HepG2 (cell line): Measurements from ENCODE around the gene TBC1D14. TPM values are rescaled to one million over a fixed set of nuclear protein-coding genes. Genes with fewer than 3 reads are reported as not detected.
A peak's percentile ranks its signal among the peaks of the same experiment; 100 is the strongest.

Experiments
- ARNTL ChIP-seq: sonication (generic); formaldehyde crosslinking; IDR thresholded peaks from 2 replicates; pipeline ENCODE4 v1.4.0; 2020; ENCODE audit warnings: mild to moderate bottlenecking, missing genetic modification reagents
- FOXA1 ChIP-seq, 2 experiments: fragments of 450-650 bp in 1 of 2; sonication (generic) in 1 of 2; formaldehyde crosslinking in 1 of 2; IDR thresholded peaks; 2 replicates each; pipeline versions ENCODE4 v1.4.0 to v1.6.1; 2016 to 2020; ENCODE audit warnings: missing genetic modification reagents in 1 of 2
- MIER3 ChIP-seq: IDR thresholded peaks from 2 replicates; pipeline ENCODE4 v1.6.1; 2016; ENCODE audit warnings: missing compliant biosample characterization, borderline replicate concordance
- NCOA2 ChIP-seq: sonication (generic); formaldehyde crosslinking; IDR thresholded peaks from 2 replicates; pipeline ENCODE4 v1.8.0; 2022; ENCODE audit warnings: inconsistent platforms
- PHF8 ChIP-seq: sonication (generic); formaldehyde crosslinking; IDR thresholded peaks from 2 replicates; pipeline ENCODE4 v1.5.0; 2020; ENCODE audit warnings: missing genetic modification reagents
- PRPF4 ChIP-seq: fragments of 200-400 bp; formaldehyde crosslinking; IDR thresholded peaks from 2 replicates; pipeline ENCODE4 v1.6.1; 2016; ENCODE audit warnings: low read length, low read depth; ENCODE audit not compliant: poor library complexity, severe bottlenecking
- RARG ChIP-seq: sonication (generic); formaldehyde crosslinking; IDR thresholded peaks from 2 replicates; pipeline ENCODE4 v1.4.0; 2020; ENCODE audit warnings: low read depth, mild to moderate bottlenecking, missing genetic modification reagents
- SNRNP70 ChIP-seq: fragments of 200-400 bp; formaldehyde crosslinking; IDR thresholded peaks from 2 replicates; pipeline ENCODE4 v1.6.1; 2017; ENCODE audit warnings: mild to moderate bottlenecking, low read depth, low read length, moderate library complexity
- SP1 ChIP-seq, 2 experiments: fragments of 450-650 bp in 1 of 2; sonication (generic) in 1 of 2; formaldehyde crosslinking in 1 of 2; IDR thresholded peaks; 2 replicates each; pipeline versions ENCODE4 v1.4.0 to v1.6.1; 2016 to 2020; ENCODE audit warnings: missing genetic modification reagents in 1 of 2
- SSRP1 ChIP-seq: IDR thresholded peaks from 2 replicates; pipeline ENCODE4 v1.6.1; 2016; ENCODE audit warnings: control low read depth
- ZFP36L1 ChIP-seq: sonication (generic); formaldehyde crosslinking; IDR thresholded peaks from 2 replicates; pipeline ENCODE4 v1.8.0; 2022; ENCODE audit warnings: mild to moderate bottlenecking, missing genetic modification reagents, moderate library complexity
- ZMYM4 ChIP-seq: sonication (generic); formaldehyde crosslinking; IDR thresholded peaks from 2 replicates; pipeline ENCODE4 v1.8.1; 2023; ENCODE audit warnings: mild to moderate bottlenecking, missing genetic modification reagents
- ZNF264 ChIP-seq: sonication (generic); formaldehyde crosslinking; IDR thresholded peaks from 2 replicates; pipeline ENCODE4 v1.4.0; 2020; ENCODE audit warnings: missing genetic modification reagents
- ZNF282 ChIP-seq: fragments of 450-650 bp; IDR thresholded peaks from 2 replicates; pipeline ENCODE4 v1.6.1; 2018; ENCODE audit not compliant: partially characterized antibody
- ZNF326 ChIP-seq: sonication (generic); formaldehyde crosslinking; IDR thresholded peaks from 2 replicates; pipeline ENCODE4 v1.4.0; 2020; ENCODE audit warnings: missing genetic modification reagents, borderline replicate concordance
- ZNF383 ChIP-seq: sonication (generic); formaldehyde crosslinking; IDR thresholded peaks from 2 replicates; pipeline ENCODE4 v1.4.0; 2020; ENCODE audit warnings: missing genetic modification reagents, mild to moderate bottlenecking, borderline replicate concordance
- ZNF501 ChIP-seq: sonication (generic); formaldehyde crosslinking; IDR thresholded peaks from 2 replicates; pipeline ENCODE4 v1.5.1; 2020; ENCODE audit warnings: mild to moderate bottlenecking, moderate library complexity, missing genetic modification reagents
- ZNF552 ChIP-seq: sonication (generic); formaldehyde crosslinking; IDR thresholded peaks from 2 replicates; pipeline ENCODE4 v1.9.0; 2022; ENCODE audit warnings: missing genetic modification reagents, mild to moderate bottlenecking, borderline replicate concordance
- ZNF850 ChIP-seq: sonication (generic); formaldehyde crosslinking; conservative IDR thresholded peaks from 2 replicates; pipeline ENCODE4 v1.9.0; 2021; ENCODE audit warnings: mild to moderate bottlenecking, missing genetic modification reagents
- ZSCAN22 ChIP-seq: sonication (generic); formaldehyde crosslinking; IDR thresholded peaks from 2 replicates; pipeline ENCODE4 v1.4.0; 2020; ENCODE audit warnings: mild to moderate bottlenecking, missing genetic modification reagents
- polyA plus RNA-seq, 8 experiments: library from polyadenylated mRNA; depleted of rRNA in 3 of 8; stranded (reverse) in 7 of 8; unstranded in 1 of 8; fragments of >200 nt; fragmentation: Illumina TruSeq in 4 of 8; extraction: Trizol in 4 of 8; gene quantifications; 2 replicates each; pipeline versions ENCODE4 v1.2.1 to v1.2.3, GENCODE V29; 2011 to 2016; ENCODE audit warnings: low read depth in 4 of 8, missing spikeins in 1 of 8, mixed read lengths in 1 of 8; ENCODE audit not compliant: insufficient read depth in 1 of 8
- total RNA-seq, 5 experiments: library from RNA; depleted of rRNA; stranded (reverse); fragments of >200 nt; fragmentation: Illumina TruSeq; extraction: Trizol; gene quantifications; 2 replicates each; pipeline ENCODE4 v1.2.3, GENCODE V29; 2016; ENCODE audit warnings: low read depth in 1 of 5
- TF ChIP-seq, protein P1 (sequence below): sonication (generic); formaldehyde crosslinking; IDR thresholded peaks from 2 replicates; pipeline ENCODE4 v1.4.0; 2020; ENCODE audit warnings: mild to moderate bottlenecking, missing genetic modification reagents
- TF ChIP-seq, protein P2 (sequence below): IDR thresholded peaks from 2 replicates; pipeline ENCODE4 v1.6.1; 2012; ENCODE audit warnings: low read depth, low read length, improper control_type of control experiment

TBC1D14 gene
- total and polyA plus RNA-seq, 2 of the 13 experiments (the other 11 are each of a cell fraction or from before 2014, with no cell fraction given) = 29.5 to 46.5 TPM

DNA sequence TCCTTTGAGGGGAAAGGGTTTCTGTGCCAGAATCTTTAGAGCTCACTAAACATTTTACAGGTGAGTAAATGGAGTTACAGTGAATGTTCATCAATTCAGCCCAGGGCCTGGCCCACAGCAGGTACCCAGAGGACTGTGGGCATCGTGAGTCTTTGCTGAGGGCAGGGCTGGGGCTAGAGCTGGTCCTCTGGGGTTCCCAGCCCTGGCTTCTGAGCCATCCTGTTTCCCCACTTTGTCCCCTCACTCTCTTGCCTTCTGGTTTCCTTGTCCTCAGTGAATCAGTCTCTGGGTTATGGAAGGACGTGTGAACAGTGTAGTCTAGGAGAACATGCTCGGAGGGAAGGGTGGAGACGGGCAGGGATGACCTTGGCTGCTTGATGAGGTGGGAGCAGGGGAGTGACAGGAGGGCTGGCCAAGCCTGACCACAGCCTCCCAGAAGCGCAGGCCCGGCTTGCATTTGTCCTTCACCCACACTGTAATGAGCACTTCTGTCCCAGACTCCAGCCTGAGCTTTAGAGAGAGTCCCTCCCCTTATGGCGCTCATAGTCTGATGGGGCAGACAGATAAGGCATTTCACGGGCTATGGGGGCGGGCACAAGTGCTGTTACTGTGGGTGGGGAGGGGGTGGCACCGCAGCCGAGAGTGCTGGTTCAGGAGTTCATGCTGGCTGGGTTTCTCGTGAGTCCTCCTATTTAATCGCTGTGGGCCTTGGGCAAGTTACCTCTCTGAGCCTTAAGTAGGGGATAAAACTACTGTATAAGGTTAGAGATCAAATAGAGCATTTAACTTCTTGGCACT, 17.3 kb downstream of the TBC1D14 start (continued):
- TF ChIP-seq, protein P1, sequence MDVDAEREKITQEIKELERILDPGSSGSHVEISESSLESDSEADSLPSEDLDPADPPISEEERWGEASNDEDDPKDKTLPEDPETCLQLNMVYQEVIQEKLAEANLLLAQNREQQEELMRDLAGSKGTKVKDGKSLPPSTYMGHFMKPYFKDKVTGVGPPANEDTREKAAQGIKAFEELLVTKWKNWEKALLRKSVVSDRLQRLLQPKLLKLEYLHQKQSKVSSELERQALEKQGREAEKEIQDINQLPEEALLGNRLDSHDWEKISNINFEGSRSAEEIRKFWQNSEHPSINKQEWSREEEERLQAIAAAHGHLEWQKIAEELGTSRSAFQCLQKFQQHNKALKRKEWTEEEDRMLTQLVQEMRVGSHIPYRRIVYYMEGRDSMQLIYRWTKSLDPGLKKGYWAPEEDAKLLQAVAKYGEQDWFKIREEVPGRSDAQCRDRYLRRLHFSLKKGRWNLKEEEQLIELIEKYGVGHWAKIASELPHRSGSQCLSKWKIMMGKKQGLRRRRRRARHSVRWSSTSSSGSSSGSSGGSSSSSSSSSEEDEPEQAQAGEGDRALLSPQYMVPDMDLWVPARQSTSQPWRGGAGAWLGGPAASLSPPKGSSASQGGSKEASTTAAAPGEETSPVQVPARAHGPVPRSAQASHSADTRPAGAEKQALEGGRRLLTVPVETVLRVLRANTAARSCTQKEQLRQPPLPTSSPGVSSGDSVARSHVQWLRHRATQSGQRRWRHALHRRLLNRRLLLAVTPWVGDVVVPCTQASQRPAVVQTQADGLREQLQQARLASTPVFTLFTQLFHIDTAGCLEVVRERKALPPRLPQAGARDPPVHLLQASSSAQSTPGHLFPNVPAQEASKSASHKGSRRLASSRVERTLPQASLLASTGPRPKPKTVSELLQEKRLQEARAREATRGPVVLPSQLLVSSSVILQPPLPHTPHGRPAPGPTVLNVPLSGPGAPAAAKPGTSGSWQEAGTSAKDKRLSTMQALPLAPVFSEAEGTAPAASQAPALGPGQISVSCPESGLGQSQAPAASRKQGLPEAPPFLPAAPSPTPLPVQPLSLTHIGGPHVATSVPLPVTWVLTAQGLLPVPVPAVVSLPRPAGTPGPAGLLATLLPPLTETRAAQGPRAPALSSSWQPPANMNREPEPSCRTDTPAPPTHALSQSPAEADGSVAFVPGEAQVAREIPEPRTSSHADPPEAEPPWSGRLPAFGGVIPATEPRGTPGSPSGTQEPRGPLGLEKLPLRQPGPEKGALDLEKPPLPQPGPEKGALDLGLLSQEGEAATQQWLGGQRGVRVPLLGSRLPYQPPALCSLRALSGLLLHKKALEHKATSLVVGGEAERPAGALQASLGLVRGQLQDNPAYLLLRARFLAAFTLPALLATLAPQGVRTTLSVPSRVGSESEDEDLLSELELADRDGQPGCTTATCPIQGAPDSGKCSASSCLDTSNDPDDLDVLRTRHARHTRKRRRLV (CRISPR knock-in tag) = no peak
- TF ChIP-seq MIER3 (CRISPR knock-in tag) (no peak), ZFP36L1 (CRISPR knock-in tag) (no peak), ARNTL (CRISPR knock-in tag) (0 out of 2 replicates have a peak, but pooled peaks have one; percentile 47), ZNF383 (CRISPR knock-in tag) (no peak), ZNF264 (CRISPR knock-in tag) (no peak), ZNF850 (CRISPR knock-in tag) (no peak), ZSCAN22 (no peak), NCOA2 (CRISPR knock-in tag) (peak; percentile 44), ZNF501 (no peak), PHF8 (0 out of 2 replicates have a peak, but pooled peaks have one; percentile 37), ZNF282 (no peak), ZMYM4 (peak; percentile 66), SSRP1 (CRISPR knock-in tag) (no peak), RARG (CRISPR knock-in tag) (no peak), SP1 (IDR thresholded peaks at IDR 0.05) (no peak), SP1 (CRISPR knock-in tag; IDR thresholded peaks at IDR 0.05) (no peak; the same call in 1 of the 2 replicates), ZNF326 (CRISPR knock-in tag) (no peak), FOXA1 (IDR thresholded peaks at IDR 0.05) (no peak), FOXA1 (CRISPR knock-in tag; IDR thresholded peaks at IDR 0.05) (0 out of 2 replicates have a peak, but pooled peaks have one; percentile 4), PRPF4 (no peak), ZNF552 (CRISPR knock-in tag) (no peak), SNRNP70 (no peak)
- TF ChIP-seq, protein P2, sequence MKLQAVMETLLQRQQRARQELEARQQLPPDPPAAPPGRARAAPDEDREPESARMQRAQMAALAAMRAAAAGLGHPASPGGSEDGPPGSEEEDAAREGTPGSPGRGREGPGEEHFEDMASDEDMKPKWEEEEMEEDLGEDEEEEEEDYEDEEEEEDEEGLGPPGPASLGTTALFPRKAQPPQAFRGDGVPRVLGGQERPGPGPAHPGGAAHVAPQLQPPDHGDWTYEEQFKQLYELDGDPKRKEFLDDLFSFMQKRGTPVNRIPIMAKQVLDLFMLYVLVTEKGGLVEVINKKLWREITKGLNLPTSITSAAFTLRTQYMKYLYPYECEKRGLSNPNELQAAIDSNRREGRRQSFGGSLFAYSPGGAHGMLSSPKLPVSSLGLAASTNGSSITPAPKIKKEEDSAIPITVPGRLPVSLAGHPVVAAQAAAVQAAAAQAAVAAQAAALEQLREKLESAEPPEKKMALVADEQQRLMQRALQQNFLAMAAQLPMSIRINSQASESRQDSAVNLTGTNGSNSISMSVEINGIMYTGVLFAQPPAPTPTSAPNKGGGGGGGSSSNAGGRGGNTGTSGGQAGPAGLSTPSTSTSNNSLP = no peak
